HT1080 (cell line): Measurements from ENCODE around the gene FES. TPM values are rescaled to one million over a fixed set of nuclear protein-coding genes. Genes with fewer than 3 reads are reported as not detected.
"Not testable (repeated sequence)": the region's sequence is repeated elsewhere in the genome, so short reads cannot be mapped to it uniquely, and the experiment has no call there.

Experiments used
- DNase-seq: peaks from one replicate; pipeline ENCODE4 v3.0.0-alpha.2; 2015; ENCODE audit warnings: low read depth
- total RNA-seq: library from RNA; depleted of rRNA; stranded (reverse); fragments of >200 nt; shearing (Covaris generic); gene quantifications from 2 replicates; pipeline ENCODE4 v1.2.3, GENCODE V29; 2014

FES gene
- total RNA-seq, 1 experiment from 2014 or later, result 8.8 TPM

GRCh38 chr15:90860942-90861675 is 23.2 kb upstream of the FES start:
- no peak for DNase-seq

- DNase-seq, result no peak
Measured at GRCh38 chr15:90862487-90862886, 21.8 kb upstream of the FES start.

- DNase-seq, result no peak
Measured at GRCh38 chr15:90862964-90863778, 21.1 kb upstream of the FES start.

GRCh38 chr15:90863987-90864386 is 20.3 kb upstream of the FES start:
- DNase-seq, result no peak

GRCh38 chr15:90864507-90864906 is 19.8 kb upstream of the FES start:
- DNase-seq, result no peak

GRCh38 chr15:90865702-90866101 is 18.6 kb upstream of the FES start:
- DNase-seq, result no peak

DNA sequence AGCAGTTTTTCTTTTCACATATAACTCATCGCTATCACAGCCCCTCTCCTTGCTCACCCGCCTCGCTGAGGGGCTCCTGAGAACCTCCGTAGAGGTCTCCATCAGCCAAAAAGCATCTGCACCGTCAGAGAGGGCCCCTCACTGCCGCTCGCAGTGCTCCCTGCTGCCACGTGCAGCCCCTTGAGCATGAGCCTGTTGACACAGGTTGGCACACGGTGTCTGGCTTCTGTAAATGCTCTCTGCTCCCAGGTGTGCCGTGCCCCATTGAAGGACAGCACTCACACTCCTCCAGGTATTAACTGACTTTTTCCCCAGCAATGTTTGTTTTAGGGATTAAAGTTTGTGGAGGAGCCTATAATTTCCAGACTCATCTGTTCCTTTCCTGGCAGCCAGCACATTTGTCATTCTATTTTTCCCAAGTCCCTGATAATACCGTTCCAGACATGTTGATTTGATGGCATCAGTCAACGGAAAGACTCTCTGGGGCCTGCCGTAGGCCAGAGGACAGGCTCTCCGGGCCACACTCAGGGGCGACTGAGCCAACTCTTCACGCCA is 18.1 kb upstream of the FES start:
- DNase-seq, result no peak

DNA sequence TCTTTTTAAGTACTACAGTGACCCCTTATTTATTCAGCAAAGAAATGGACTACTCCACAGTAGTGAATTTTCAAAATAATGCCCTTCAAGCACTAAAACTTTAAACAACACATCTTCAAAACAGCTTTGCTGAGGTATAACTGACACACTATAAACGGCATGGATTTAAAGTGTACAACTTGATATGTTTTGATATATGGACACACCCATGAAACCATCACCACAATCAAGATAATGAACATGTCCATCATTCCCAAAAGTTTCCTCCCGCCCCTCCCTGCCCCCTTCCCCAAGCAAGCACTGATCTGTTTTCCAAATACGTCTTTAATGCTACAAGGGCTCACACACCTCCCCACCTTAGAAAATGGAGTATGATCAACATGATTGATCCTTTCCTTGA is 17.5 kb upstream of the FES start:
- no peak for DNase-seq

GRCh38 chr15:90868261-90868689 is 16.0 kb upstream of the FES start, which contains the start of gene FURIN:
TSS of gene FURIN (plus strand) at chr15:90868588. CDS start at chr15:90875741, 7,153 bp downstream.
- no peak for DNase-seq

- no peak for DNase-seq
Measured at GRCh38 chr15:90869140-90869541, 15.2 kb upstream of the FES start.

GRCh38 chr15:90869601-90870353 is 14.5 kb upstream of the FES start:
- peak; percentile 100 for DNase-seq

DNA sequence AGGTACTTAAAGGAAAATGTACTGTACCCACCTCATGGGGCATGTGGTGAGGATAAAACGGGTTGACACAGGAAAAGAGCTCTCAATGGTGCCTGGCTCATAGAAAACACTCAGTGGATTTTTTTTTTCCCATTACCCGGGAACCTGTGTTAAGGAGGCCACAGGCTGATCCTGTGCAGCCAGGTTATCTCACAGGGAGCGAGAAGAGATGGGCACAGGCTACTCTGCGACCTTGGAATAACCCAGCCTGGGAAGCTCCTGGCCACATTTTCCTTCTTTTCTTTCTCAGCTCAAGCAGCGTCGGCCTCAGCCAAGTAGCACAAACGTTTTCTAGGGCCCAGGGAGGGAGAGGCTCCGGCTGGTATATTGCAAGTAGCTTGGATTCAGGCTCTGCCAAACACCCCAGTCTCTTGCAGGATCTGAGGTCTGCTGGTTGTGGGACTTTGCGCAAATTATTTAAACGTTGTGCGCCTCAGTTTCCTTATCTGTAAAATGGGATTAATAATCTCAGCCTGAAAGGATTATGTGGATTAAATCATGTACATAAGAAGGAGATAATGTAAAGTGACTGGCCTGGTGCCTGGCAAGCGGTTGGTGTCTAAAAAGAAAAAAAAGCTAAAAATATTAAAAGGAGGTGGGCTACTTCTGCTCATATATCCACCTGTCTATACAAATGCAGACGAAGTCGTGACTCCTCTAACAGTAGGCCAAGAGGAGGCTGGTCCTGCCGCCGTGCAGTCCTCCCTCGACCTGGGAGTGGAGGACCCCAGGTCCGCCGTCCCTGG is 13.8 kb upstream of the FES start:
- DNase-seq, result peak; percentile 62

GRCh38 chr15:90871139-90871715 is 13.1 kb upstream of the FES start:
- DNase-seq, result peak; percentile 50

GRCh38 chr15:90871716-90872485 is 12.4 kb upstream of the FES start:
- DNase-seq, result no peak

GRCh38 chr15:90872486-90873184 is 11.7 kb upstream of the FES start:
- peak; percentile 82 for DNase-seq

DNA sequence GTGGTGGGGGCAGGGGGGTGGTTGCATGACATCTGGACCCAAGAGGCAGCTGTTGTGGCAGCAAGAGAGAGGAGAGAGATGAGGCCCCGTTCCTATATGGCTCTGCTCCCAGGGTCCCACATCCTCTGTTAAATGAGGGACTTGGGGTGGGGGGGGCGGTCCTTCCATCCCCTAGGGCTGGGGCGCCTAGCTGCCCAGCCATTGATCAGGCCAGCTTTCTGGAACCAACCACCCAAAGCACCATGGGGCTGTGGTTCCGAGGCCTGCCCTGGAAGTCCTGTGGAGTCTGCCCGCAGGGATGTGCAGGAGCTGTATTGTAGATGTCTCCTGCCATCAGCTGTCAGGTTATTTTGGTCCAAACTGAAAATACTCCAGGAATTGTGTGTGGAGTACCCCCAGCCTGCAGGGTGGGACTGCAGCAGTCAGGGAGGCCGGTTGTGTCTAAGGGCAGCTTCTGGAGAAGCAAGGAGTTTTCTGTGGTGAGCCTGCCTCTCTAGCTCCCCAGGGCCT is 10.8 kb upstream of the FES start:
- DNase-seq, result no peak

DNA sequence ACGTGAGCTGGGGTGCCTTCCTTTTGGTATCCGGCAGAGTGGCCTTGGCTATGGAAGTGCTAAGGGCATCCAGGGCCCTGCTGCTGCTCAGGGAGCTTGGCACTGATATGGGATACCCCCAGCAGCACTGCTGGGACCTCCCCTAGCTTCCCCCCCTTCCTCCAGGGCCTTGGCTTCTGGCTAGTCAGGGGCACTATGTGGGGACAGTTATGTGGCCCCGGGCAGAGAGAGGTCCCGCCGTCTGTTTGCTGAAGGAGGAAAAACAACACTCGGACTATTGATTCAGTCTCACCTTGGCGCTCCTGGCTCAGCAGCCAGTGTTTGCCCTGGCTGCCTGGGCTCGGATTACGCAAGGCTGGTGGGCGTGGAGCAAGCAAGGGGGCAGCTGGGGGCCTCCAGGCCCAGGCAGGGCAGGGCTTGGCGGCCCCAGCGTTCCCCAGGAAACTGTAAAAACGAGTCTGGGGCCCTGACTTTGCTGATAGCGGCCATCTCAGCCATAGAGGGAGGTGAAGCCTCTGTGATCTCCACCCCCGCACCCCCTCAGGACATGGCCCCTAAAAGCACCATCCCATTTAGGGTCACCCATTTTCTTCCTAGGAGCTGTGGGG is 10.2 kb upstream of the FES start:
- no peak for DNase-seq

DNA sequence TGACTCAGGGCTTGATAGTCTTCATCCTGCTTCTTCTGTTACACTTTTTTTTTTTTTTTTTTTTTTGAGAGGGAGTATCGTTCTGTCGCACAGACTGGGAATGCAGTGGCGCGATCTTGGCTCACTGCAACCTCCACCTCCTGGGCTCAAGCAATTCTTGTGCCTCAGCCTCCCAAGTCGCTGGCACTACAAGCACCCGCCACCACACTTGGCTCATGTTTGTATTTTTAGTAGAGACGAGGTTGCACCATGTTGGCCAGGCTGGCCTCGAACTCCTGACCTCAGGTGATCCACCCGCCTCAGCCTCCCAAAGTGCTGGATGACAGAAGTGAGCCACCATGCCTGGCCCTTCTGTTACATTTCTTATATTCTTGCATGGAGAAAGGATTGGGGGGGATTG is 9.3 kb upstream of the FES start:
- not testable (repeated sequence) for DNase-seq
